H1 (cell line): ENCODE results near the gene LDLR. TPM values are rescaled to one million over a fixed set of nuclear protein-coding genes. Genes with fewer than 3 reads are reported as not detected.
A peak's percentile ranks its signal among the peaks of the same experiment; 100 is the strongest.

Experiments
- CTCF ChIA-PET: fragments of 300-600 bp; sonication (Branson Sonifier 250); formaldehyde crosslinking; loops from one replicate; lab custom pipeline; 2021; ENCODE audit not compliant: partially characterized antibody; lab: Charles Lee
- POLR2A ChIA-PET: fragments of 300-600 bp; sonication (Branson Sonifier 250); formaldehyde crosslinking; loops from one replicate; lab custom pipeline; 2021; ENCODE audit warnings: inconsistent platforms; ENCODE audit not compliant: partially characterized antibody; lab: Charles Lee
- DNase-seq, 2 experiments: peaks; one replicate each; pipeline versions ENCODE4 v3.0.0 to v3.0.0-alpha.2; 2010 to 2022; ENCODE audit warnings: low spot score in 2 of 2, low read depth in 1 of 2, mixed read lengths in 1 of 2
- FAIRE-seq: peaks from 2 replicates; lab custom pipeline; 2011; peaks lifted over from hg19 to GRCh38; lab: Jason Lieb, UNC
- H2AFZ ChIP-seq: 2 replicates; pipeline ENCODE4 v1.8.1; 2012; ENCODE audit warnings: low read length, inconsistent platforms
- H2AK5ac ChIP-seq: 2 replicates; pipeline ENCODE4 v1.6.1; 2013; ENCODE audit warnings: low read depth, low read length
- H2BK120ac ChIP-seq: replicated peaks from 2 replicates; pipeline ENCODE3; 2013; ENCODE audit warnings: low read depth, low read length, inconsistent platforms
- H2BK12ac ChIP-seq: 2 replicates; pipeline ENCODE4 v1.6.1; 2013; ENCODE audit warnings: low read depth, low read length
- H2BK15ac ChIP-seq: 2 replicates; pipeline ENCODE4 v1.6.1; 2013; ENCODE audit warnings: low read length
- H2BK20ac ChIP-seq: 2 replicates; pipeline ENCODE4 v1.6.1; 2013; ENCODE audit warnings: low read length
- H2BK5ac ChIP-seq: 2 replicates; pipeline ENCODE4 v1.6.1; 2013; ENCODE audit warnings: low read depth, low read length
- H3K14ac ChIP-seq: 2 replicates; pipeline ENCODE4 v1.6.1; 2013; ENCODE audit warnings: inconsistent platforms; ENCODE audit not compliant: insufficient read length
- H3K18ac ChIP-seq: 2 replicates; pipeline ENCODE4 v1.6.1; 2013; ENCODE audit warnings: low read length; ENCODE audit errors: extremely low read depth
- H3K23ac ChIP-seq: 2 replicates; pipeline ENCODE4 v1.6.1; 2013; ENCODE audit warnings: inconsistent platforms; ENCODE audit not compliant: insufficient read length
- H3K23me2 ChIP-seq: 2 replicates; pipeline ENCODE4 v1.6.1; 2013; ENCODE audit warnings: low read depth, low read length
- H3K27ac ChIP-seq: 2 replicates; pipeline ENCODE4 v1.6.1; 2011; ENCODE audit warnings: low read depth, low read length, inconsistent platforms
- H3K27me3 ChIP-seq, 4 experiments: replicated peaks in 1 of 4; 1 replicate in 1 of 4; 2 replicates in 3 of 4; pipeline versions ENCODE4 v1.6.1 to v1.8.1; 2011 to 2013; ENCODE audit warnings: low read length in 3 of 4, mild to moderate bottlenecking in 3 of 4, inconsistent platforms in 2 of 4, mixed read lengths in 2 of 4, moderate library complexity in 1 of 4; ENCODE audit not compliant: control insufficient read depth in 3 of 4, insufficient read depth in 3 of 4; ENCODE audit errors: extremely low read depth in 1 of 4
- H3K36me3 ChIP-seq, 4 experiments: 2 replicates each; pipeline versions ENCODE4 v1.6.1 to v1.8.1; 2011 to 2013; ENCODE audit warnings: mild to moderate bottlenecking in 4 of 4, low read length in 3 of 4, moderate library complexity in 2 of 4, control low read depth in 1 of 4, inconsistent platforms in 1 of 4; ENCODE audit not compliant: insufficient read depth in 4 of 4, control insufficient read depth in 2 of 4
- H3K4ac ChIP-seq: replicated peaks from 2 replicates; pipeline ENCODE3; 2013; ENCODE audit warnings: low read length, low read depth, mixed read lengths, inconsistent platforms; ENCODE audit not compliant: insufficient read length
- H3K4me1 ChIP-seq, 4 experiments: replicated peaks in 1 of 4; 1 replicate in 1 of 4; 2 replicates in 3 of 4; pipeline versions ENCODE4 v1.6.1 to v1.8.1; 2011 to 2013; ENCODE audit warnings: low read length in 3 of 4, inconsistent platforms in 2 of 4, mixed read lengths in 1 of 4; ENCODE audit not compliant: insufficient read depth in 4 of 4, control insufficient read depth in 3 of 4
- H3K4me2 ChIP-seq, 2 experiments: 2 replicates each; pipeline versions ENCODE4 v1.6.1 to v1.8.1; 2011 to 2013; ENCODE audit warnings: low read depth in 2 of 2, low read length in 2 of 2, control low read depth in 1 of 2, inconsistent platforms in 1 of 2, mild to moderate bottlenecking in 1 of 2; ENCODE audit not compliant: insufficient read depth in 1 of 2
- H3K4me3 ChIP-seq, 4 experiments: fragments of 200-600, 300-600 bp in 1 of 4; sonication (generic), shearing (Covaris generic), sonication (Bioruptor Twin) in 1 of 4; 2 replicates each; pipeline versions ENCODE4 v1.5.1 to v1.8.1; 2011 to 2016; ENCODE audit warnings: low read length in 4 of 4, low read depth in 3 of 4, control low read depth in 2 of 4, inconsistent platforms in 2 of 4, mild to moderate bottlenecking in 2 of 4, mixed read lengths in 1 of 4, moderate library complexity in 1 of 4; ENCODE audit not compliant: insufficient read depth in 2 of 4; ENCODE audit errors: extremely low read depth in 1 of 4
- H3K56ac ChIP-seq: replicated peaks from 2 replicates; pipeline ENCODE3; 2013; ENCODE audit warnings: low read depth, mild to moderate bottlenecking, mixed read lengths, low read length, inconsistent platforms; ENCODE audit not compliant: insufficient read length
- H3K79me1 ChIP-seq: 2 replicates; pipeline ENCODE4 v1.6.1; 2013; ENCODE audit warnings: low read depth, low read length, control low read depth
- H3K79me2 ChIP-seq, 2 experiments: 2 replicates each; pipeline versions ENCODE4 v1.6.1 to v1.8.1; 2012 to 2013; ENCODE audit warnings: low read length in 2 of 2, mild to moderate bottlenecking in 2 of 2, inconsistent platforms in 1 of 2; ENCODE audit not compliant: insufficient read depth in 2 of 2, control insufficient read depth in 1 of 2
- H3K9ac ChIP-seq, 4 experiments: replicated peaks in 1 of 4; 1 replicate in 1 of 4; 2 replicates in 3 of 4; pipeline versions ENCODE4 v1.6.1 to v1.8.1; 2011 to 2013; ENCODE audit warnings: low read depth in 3 of 4, low read length in 3 of 4, control low read depth in 2 of 4, mild to moderate bottlenecking in 2 of 4, moderate library complexity in 2 of 4, inconsistent platforms in 1 of 4; ENCODE audit errors: extremely low read depth in 1 of 4
- H3K9me3 ChIP-seq, 2 experiments: 2 replicates each; pipeline versions ENCODE4 v1.6.1 to v1.8.1; 2012 to 2013; ENCODE audit warnings: mild to moderate bottlenecking in 2 of 2, moderate library complexity in 2 of 2, control low read depth in 1 of 2, inconsistent platforms in 1 of 2, low read depth in 1 of 2, low read length in 1 of 2, mixed read lengths in 1 of 2; ENCODE audit not compliant: insufficient read depth in 2 of 2
- H4K20me1 ChIP-seq, 2 experiments: replicated peaks in 1 of 2; 2 replicates each; pipeline versions ENCODE3 to v1.8.1; 2011 to 2013; ENCODE audit warnings: inconsistent platforms in 2 of 2, low read length in 2 of 2, mild to moderate bottlenecking in 1 of 2; ENCODE audit not compliant: insufficient read depth in 2 of 2, control insufficient read depth in 1 of 2
- H4K5ac ChIP-seq: 2 replicates; pipeline ENCODE4 v1.6.1; 2013; ENCODE audit warnings: low read length, low read depth, mixed read lengths, inconsistent platforms; ENCODE audit not compliant: insufficient read length
- H4K8ac ChIP-seq: 2 replicates; pipeline ENCODE4 v1.8.0; 2013; ENCODE audit warnings: mild to moderate bottlenecking, moderate library complexity, low read length, inconsistent platforms; ENCODE audit not compliant: insufficient read depth; ENCODE audit errors: extremely low read depth
- H4K91ac ChIP-seq: replicated peaks from 2 replicates; pipeline ENCODE3; 2013; ENCODE audit warnings: low read length, mixed read lengths, inconsistent platforms; ENCODE audit not compliant: insufficient read length
- WGBS, 2 experiments: shearing (Covaris generic) in 1 of 2; methylation state at CpG; one replicate each; pipeline versions ENCODE4 v1.1.6 to v1.1.7; 2013 to 2015; ENCODE audit warnings: low lambda C conversion rate in 2 of 2, mixed read lengths in 2 of 2, inconsistent platforms in 1 of 2, low coverage in 1 of 2, missing lambda C conversion rate in 1 of 2; ENCODE audit not compliant: insufficient replicate concordance in 2 of 2, insufficient coverage in 1 of 2, insufficient read length in 1 of 2; ENCODE audit errors: extremely low coverage in 1 of 2, missing lambda C conversion rate in 1 of 2; 5-methylcytosine and 5-hydroxymethylcytosine counted together
- polyA plus RNA-seq, 7 experiments: library from polyadenylated mRNA; depleted of rRNA in 3 of 7; stranded (reverse) in 5 of 7; unstranded in 2 of 7; fragments of >200 nt in 5 of 7; fragments of 200-250 nt in 2 of 7; gene quantifications; 1 replicate in 5 of 7; 2 replicates in 1 of 7; 4 replicates in 1 of 7; pipeline versions ENCODE4 v1.2.1 to v1.2.3, GENCODE V29; 2011 to 2013; ENCODE audit warnings: missing spikeins in 2 of 7, mixed read lengths in 2 of 7
- total RNA-seq: library from RNA; stranded (reverse); fragmentation: NEBNext Ultra II Directional; extraction: Animal tissue kit (Norgen Biotek cat#: 25700); gene quantifications from 2 replicates; pipeline ENCODE4 v1.2.1, GENCODE V29; 2021

LDLR gene
- total and polyA plus RNA-seq, 2 of the 8 experiments (the other 6 are each of a cell fraction or from before 2014, with no cell fraction given), result 70.1 to 118 TPM

DNA sequence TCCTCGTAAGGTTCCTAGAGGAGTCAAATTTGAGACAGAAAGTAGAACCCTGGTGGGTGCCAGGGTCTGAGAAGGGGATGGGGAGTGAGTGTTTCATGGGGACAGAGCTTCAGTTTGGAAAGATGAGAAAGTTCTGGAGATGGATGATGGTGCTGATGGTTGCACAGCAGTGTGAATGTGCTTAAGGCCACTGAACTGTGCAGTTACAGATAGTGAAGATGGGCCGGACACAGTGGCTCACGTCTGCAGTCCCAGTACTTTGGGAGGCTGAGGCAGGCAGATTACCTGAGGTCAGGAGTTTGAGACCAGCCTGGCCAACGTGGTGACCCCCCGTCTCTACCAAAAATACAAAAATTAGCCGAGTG is 65.4 kb downstream of the LDLR start:
- Histone ChIP-seq H2AFZ (no peak overlapping the region), H4K8ac (no peak overlapping the region), H3K79me2 (peaks cover 7 to 21% of the 10 kb centered on the region in 2 experiments; a peak in 3 of 4 replicates), H3K9me3 (no peaks in the 10 kb centered on the region), H3K27ac (no peak overlapping the region), H2BK5ac (no peak overlapping the region), H4K91ac (no peak overlapping the region), H3K4me1 (peaks cover 0 to 3% (median 0%) of the 10 kb centered on the region in 4 experiments; a peak in 1 of 7 replicates), H3K79me1 (no peaks in the 10 kb centered on the region; the same call in none of the 2 replicates), H3K9ac (peak overlapping the region in 2 of 4 experiments; percentile 54 to 91; a peak in 4 of 7 replicates), H2BK15ac (no peak overlapping the region), H3K27me3 (no peaks in the 10 kb centered on the region), H3K18ac (no peak overlapping the region), H3K4ac (no peak overlapping the region), H2AK5ac (no peak overlapping the region), H3K4me3 (peak overlapping the region; percentile 76 to 93 (median 87); a peak in 5 of 8 replicates), H3K56ac (no peak overlapping the region), H3K23me2 (no peaks in the 10 kb centered on the region; the same call in 1 of the 2 replicates), H2BK12ac (no peak overlapping the region), H3K36me3 (peaks cover 0 to 7% (median 2%) of the 10 kb centered on the region in 4 experiments; a peak in 5 of 8 replicates), H4K20me1 (no peaks in the 10 kb centered on the region), H2BK20ac (no peak overlapping the region), H4K5ac (no peak overlapping the region), H3K14ac (no peak overlapping the region), H3K4me2 (peak overlapping the region; percentile 69 to 70), H3K23ac (no peak overlapping the region), H2BK120ac (no peak overlapping the region)
- ChIA-PET POLR2A (interaction anchor here (0.9 to 5.0 kb wide), 9 partner anchors 10 to 43 kb away, joined by 3 to 37 read pairs (median 4); no protein-coding TSS in a partner anchor), CTCF (interaction anchor here (0.6 to 2.2 kb wide), 9 partner anchors 9 to 213 kb away, joined by 3 to 9 read pairs (median 3); no protein-coding TSS in a partner anchor)
- 69% methylated on average over 6 of the region's 6 CpGs; no CpG with 5 or more reads in 1 of the 2 experiments for WGBS, 2 experiments
- FAIRE-seq (no peak), DNase-seq (no peak)
